HFFc6 (cell line): Measurements from ENCODE around the gene NRM. TPM values are rescaled to one million over a fixed set of nuclear protein-coding genes. Genes with fewer than 3 reads are reported as not detected.
A peak's percentile ranks its signal among the peaks of the same experiment; 100 is the strongest.

Experiments
- DNase-seq: peaks from one replicate; pipeline ENCODE4 v3.0.0-alpha.2; 2018
- H3K27ac Mint-ChIP-seq: 2 replicates; pipeline ENCODE4 v1.8.0; 2020; ENCODE audit warnings: mild to moderate bottlenecking, mixed read lengths
- H3K27me3 Mint-ChIP-seq: 2 replicates; pipeline ENCODE4 v1.8.0; 2021; ENCODE audit warnings: mild to moderate bottlenecking, moderate library complexity, mixed read lengths; ENCODE audit not compliant: insufficient read depth
- H3K36me3 Mint-ChIP-seq: 2 replicates; pipeline ENCODE4 v1.8.0; 2021; ENCODE audit warnings: low read depth, mixed read lengths
- H3K4me1 Mint-ChIP-seq: 2 replicates; pipeline ENCODE4 v1.8.0; 2020; ENCODE audit warnings: low read depth, mixed read lengths
- H3K4me3 Mint-ChIP-seq: 2 replicates; pipeline ENCODE4 v1.8.0; 2020; ENCODE audit warnings: mild to moderate bottlenecking, moderate library complexity, mixed read lengths
- H3K9me3 Mint-ChIP-seq: 2 replicates; pipeline ENCODE4 v1.8.0; 2020; ENCODE audit warnings: mild to moderate bottlenecking, mixed read lengths
- CTCF ChIP-seq: fragments of 200-600 bp; sonication (generic); IDR thresholded peaks from 2 replicates; pipeline ENCODE4 v1.5.0; 2021; ENCODE audit warnings: antibody characterized with exemption, mild to moderate bottlenecking
- total RNA-seq, 6 experiments: library from RNA; stranded (reverse); fragmentation: NEBNext Ultra II Directional; extraction: Animal tissue kit (Norgen Biotek cat#: 25700); gene quantifications; 2 replicates in 1 of 6; 3 replicates in 5 of 6; pipeline ENCODE4 v1.2.3, GENCODE V29; 2021

NRM gene
- total RNA-seq, 6 experiments from 2014 or later = 16.3 to 35.1 (median 31.1) TPM

GRCh38 chr6:30654798-30655742, 35.7 kb downstream of the NRM start:
- H3K4me3 Mint-ChIP-seq = no peak overlapping the region

GRCh38 chr6:30651143-30651542, 39.6 kb downstream of the NRM start:
- H3K36me3 Mint-ChIP-seq = peaks cover 32% of the 10 kb centered on the region
- no peak for TF ChIP-seq CTCF
- no peak overlapping the region for H3K27ac Mint-ChIP-seq
- no peak overlapping the region for H3K4me3 Mint-ChIP-seq
- peaks cover 23% of the 10 kb centered on the region for H3K4me1 Mint-ChIP-seq
- no peaks in the 10 kb centered on the region for H3K9me3 Mint-ChIP-seq
- peaks cover 2% of the 10 kb centered on the region; the same call in 1 of the 2 replicates for H3K27me3 Mint-ChIP-seq
- no peak for DNase-seq

More at GRCh38 chr6:30654798-30655742, 35.7 kb downstream of the NRM start:
- Mint-ChIP-seq H3K4me1 (peaks cover 24% of the 10 kb centered on the region), H3K36me3 (peaks cover 44% of the 10 kb centered on the region), H3K27ac (peak overlapping the region; percentile 70; the same call in 1 of the 2 replicates), H3K9me3 (no peaks in the 10 kb centered on the region), H3K27me3 (peaks cover 2% of the 10 kb centered on the region; the same call in 1 of the 2 replicates)
- no peak for TF ChIP-seq CTCF
- no peak for DNase-seq

DNA sequence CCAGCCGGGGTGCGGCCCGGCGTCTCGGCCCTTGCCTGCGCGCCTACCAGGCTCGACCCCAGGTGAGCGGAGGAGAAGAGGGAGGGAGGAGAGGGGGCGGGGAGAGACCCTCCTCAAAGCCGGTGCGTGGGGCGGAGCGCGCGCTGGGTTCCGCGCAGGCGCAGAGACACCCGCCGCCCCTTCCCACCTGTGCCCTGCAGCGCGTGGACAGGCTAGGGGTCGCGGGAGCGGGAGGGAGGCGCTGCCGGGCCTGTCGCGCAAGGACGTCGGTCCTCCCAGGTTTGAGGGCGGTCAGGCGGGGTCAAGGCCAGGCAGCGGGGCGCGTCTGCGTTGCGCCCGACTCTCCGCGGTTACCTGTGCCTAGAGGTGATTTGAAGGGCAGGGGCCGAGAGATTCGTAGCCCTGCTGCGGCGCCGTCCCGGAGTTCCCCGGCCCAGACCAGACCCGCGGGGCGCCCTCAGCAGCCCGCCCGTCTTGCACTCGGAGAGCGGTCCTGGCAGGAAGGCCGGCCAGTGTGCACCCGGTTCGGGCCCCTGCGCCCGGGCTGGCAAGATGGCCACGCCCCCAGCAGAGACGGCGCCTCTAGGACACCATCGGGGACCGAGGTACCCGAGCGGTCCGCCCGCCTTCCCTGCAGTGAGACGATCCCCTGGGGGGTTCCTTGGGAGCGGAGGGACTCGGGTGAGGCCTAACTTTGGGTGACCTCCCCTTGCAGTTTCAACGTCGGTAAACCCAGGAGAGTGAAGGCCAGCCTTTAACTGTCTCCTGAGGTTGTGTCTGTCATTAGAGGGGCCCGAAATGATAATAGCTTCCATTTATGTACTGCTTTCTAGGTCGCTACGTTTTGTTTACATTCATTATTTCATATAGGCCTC, 43.3 kb downstream of the NRM start:
- Mint-ChIP-seq H3K4me1 (peaks cover 20% of the 10 kb centered on the region), H3K4me3 (peak overlapping the region; percentile 90), H3K36me3 (peaks cover 20% of the 10 kb centered on the region), H3K27me3 (no peaks in the 10 kb centered on the region), H3K27ac (peak overlapping the region; percentile 70), H3K9me3 (no peaks in the 10 kb centered on the region)
- no peak for TF ChIP-seq CTCF
- DNase-seq = peak; percentile 49

DNA sequence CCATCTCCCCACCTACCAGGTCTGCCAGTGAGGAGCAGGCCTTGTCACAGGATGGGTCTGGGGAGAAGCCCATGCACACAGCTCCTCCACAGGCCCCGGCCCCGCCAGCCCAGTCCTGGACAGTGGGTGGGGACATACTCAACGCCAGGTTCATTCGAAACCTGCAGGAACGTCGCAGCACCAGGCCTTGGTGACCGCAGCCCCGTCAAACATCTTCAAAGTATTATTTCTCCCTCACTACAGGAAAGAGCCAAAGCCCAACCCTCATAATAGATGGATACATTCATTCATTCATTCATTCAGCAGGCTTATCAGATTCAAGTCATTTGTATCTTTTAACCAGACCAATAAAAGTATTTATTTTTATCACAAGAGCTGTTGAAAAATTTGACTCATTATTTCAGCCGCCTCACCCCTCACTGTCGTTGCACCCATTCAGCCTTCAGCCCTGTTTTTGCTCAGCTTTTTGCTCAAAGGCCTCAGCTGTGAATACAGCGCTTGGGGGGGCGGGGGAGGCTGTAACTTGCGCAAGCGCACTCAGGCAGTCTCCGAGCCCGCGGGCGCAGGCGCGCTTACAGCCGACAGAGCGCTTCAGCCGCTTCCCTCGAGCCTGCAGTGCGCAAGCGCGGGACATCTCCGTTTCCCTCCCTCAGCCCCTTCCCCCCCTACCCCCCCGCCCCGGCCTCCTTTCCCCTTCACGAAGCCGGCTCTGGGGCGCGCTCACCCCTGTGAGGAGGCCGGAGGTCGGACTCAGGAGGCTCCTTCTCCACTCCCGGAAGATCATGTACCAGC, 44.1 kb downstream of the NRM start, which contains the start of gene C6orf136:
Gene C6orf136, plus strand, starts transcription at position 684 of the 792 bp plus-strand sequence. Its CDS starts 99 bp downstream, at position 783.
- Mint-ChIP-seq H3K27me3 (no peaks in the 10 kb centered on the region), H3K4me3 (peak within 1 kb of the TSS; percentile 90), H3K9me3 (no peaks in the 10 kb centered on the region), H3K36me3 (peaks cover 13% of the 10 kb centered on the region), H3K4me1 (peaks cover 20% of the 10 kb centered on the region), H3K27ac (peak within 1 kb of the TSS; percentile 70)
- TF ChIP-seq CTCF = no peak
- DNase-seq = peak; percentile 87

DNA sequence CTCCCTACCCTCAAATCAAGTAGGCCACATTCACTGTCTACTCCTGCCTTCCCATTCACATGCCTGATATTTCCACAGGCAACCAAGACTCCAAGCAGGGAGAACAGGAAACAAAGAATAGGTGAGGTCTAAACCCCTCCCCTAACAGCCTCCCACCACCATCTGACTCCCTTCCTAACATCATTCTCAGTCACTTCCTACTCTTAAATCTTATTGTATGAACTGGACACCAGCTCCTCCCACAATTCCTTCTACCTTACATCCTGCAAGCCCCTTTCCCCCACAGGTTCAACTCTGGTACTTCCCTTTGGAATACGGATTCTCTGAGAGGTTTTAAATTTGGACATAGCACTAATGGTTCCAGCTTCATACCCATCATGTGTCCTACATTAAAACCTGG, 44.8 kb downstream of the NRM start:
- no peak for DNase-seq
- H3K4me3 Mint-ChIP-seq = peak overlapping the region; percentile 90
- no peaks in the 10 kb centered on the region for H3K9me3 Mint-ChIP-seq
- no peak overlapping the region; the same call in 1 of the 2 replicates for H3K27ac Mint-ChIP-seq
- no peaks in the 10 kb centered on the region for H3K27me3 Mint-ChIP-seq
- H3K4me1 Mint-ChIP-seq = peaks cover 20% of the 10 kb centered on the region
- peaks cover 10% of the 10 kb centered on the region for H3K36me3 Mint-ChIP-seq
- TF ChIP-seq CTCF = no peak
